Calu3 (cell line): ENCODE data around the gene EBP. TPM values are rescaled to one million over a fixed set of nuclear protein-coding genes. Genes with fewer than 3 reads are reported as not detected.

Experiments
- BruUV-seq: library from RNA; stranded (reverse); fragments of 400-500 nt; replicated peaks from 2 replicates; lab custom pipeline; 2021; lab: Mats Ljungman, UMichigan
- CTCF ChIA-PET: fragments of 300-600 bp; sonication (Branson Sonifier 250); formaldehyde crosslinking; loops from one replicate; lab custom pipeline; 2022; ENCODE audit warnings: antibody characterized with exemption; lab: Charles Lee
- DNase-seq: peaks from one replicate; pipeline ENCODE4 v3.0.0; 2022
- H3K27ac Mint-ChIP-seq: one replicate; pipeline ENCODE4 v1.8.0; 2022; ENCODE audit warnings: mixed read lengths; ENCODE audit not compliant: unreplicated experiment
- H3K27me3 Mint-ChIP-seq: one replicate; pipeline ENCODE4 v1.8.0; 2022; ENCODE audit warnings: mixed read lengths; ENCODE audit not compliant: unreplicated experiment
- H3K36me3 Mint-ChIP-seq: one replicate; pipeline ENCODE4 v1.8.0; 2022; ENCODE audit warnings: mild to moderate bottlenecking, moderate library complexity, mixed read lengths; ENCODE audit not compliant: insufficient read depth, unreplicated experiment
- H3K4me1 Mint-ChIP-seq: one replicate; pipeline ENCODE4 v1.8.0; 2022; ENCODE audit warnings: mild to moderate bottlenecking, low read depth, mixed read lengths; ENCODE audit not compliant: unreplicated experiment
- H3K4me3 Mint-ChIP-seq: one replicate; pipeline ENCODE4 v1.8.0; 2022; ENCODE audit warnings: mild to moderate bottlenecking, low read depth, moderate library complexity, mixed read lengths; ENCODE audit not compliant: unreplicated experiment
- H3K9me3 Mint-ChIP-seq: one replicate; pipeline ENCODE4 v1.8.0; 2022; ENCODE audit warnings: low read depth, mixed read lengths; ENCODE audit not compliant: unreplicated experiment
- intact Hi-C: fragments of 100-400 bp; cut with micrococcal nuclease; formaldehyde crosslinking; loops from one replicate; pipeline ENCODE4 v1.10.0; 2022; ENCODE audit not compliant: unreplicated experiment
- total RNA-seq: library from RNA; stranded (reverse); gene quantifications from 2 replicates; pipeline ENCODE4 v1.2.3, GENCODE V29; 2022
- TF ChIP-seq, protein P1 (sequence below): fragments of 200-600 bp; IDR thresholded peaks from one replicate; pipeline ENCODE4 v1.8.0; 2022; ENCODE audit warnings: antibody characterized with exemption; ENCODE audit not compliant: unreplicated experiment

Gene EBP
- total RNA-seq, 1 experiment from 2014 or later, result 186 TPM

DNA sequence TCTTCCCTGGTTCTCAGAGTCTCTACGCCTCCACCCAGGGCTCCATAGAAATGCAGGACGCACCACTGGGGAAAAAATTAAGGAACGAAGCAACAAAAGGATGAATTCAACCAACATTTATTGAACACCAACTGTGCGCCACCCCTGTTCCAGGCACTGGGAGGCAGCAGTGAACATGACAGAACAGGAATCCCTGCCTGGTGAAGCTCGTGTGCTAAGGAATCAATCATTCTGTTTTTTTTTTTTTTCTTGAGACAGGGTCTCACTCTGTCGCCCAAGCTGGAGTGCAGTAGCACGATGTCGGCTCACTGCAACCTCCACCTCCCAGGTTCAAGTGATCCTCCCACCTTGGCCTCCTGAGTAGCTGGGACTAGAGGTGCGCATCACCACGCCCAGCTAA, 47.5 kb upstream of the EBP start:
- Mint-ChIP-seq H3K9me3 (no peaks in the 10 kb centered on the region), H3K36me3 (peaks cover 37% of the 10 kb centered on the region), H3K4me3 (no peak overlapping the region), H3K4me1 (peaks cover 28% of the 10 kb centered on the region), H3K27me3 (peaks cover 13% of the 10 kb centered on the region), H3K27ac (no peak overlapping the region)
- BruUV-seq, result no TSS peak
- CTCF ChIA-PET, result interaction anchor here (1.2 to 1.5 kb wide), 3 partner anchors 20 to 389 kb away, joined by 3 to 10 read pairs (median 4); partner anchors contain the start of gene TBC1D25
- DNase-seq, result peak; percentile 47
- intact Hi-C loops, result no loop called here
- TF ChIP-seq, protein P1, sequence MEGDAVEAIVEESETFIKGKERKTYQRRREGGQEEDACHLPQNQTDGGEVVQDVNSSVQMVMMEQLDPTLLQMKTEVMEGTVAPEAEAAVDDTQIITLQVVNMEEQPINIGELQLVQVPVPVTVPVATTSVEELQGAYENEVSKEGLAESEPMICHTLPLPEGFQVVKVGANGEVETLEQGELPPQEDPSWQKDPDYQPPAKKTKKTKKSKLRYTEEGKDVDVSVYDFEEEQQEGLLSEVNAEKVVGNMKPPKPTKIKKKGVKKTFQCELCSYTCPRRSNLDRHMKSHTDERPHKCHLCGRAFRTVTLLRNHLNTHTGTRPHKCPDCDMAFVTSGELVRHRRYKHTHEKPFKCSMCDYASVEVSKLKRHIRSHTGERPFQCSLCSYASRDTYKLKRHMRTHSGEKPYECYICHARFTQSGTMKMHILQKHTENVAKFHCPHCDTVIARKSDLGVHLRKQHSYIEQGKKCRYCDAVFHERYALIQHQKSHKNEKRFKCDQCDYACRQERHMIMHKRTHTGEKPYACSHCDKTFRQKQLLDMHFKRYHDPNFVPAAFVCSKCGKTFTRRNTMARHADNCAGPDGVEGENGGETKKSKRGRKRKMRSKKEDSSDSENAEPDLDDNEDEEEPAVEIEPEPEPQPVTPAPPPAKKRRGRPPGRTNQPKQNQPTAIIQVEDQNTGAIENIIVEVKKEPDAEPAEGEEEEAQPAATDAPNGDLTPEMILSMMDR, result peak; percentile 13

DNA sequence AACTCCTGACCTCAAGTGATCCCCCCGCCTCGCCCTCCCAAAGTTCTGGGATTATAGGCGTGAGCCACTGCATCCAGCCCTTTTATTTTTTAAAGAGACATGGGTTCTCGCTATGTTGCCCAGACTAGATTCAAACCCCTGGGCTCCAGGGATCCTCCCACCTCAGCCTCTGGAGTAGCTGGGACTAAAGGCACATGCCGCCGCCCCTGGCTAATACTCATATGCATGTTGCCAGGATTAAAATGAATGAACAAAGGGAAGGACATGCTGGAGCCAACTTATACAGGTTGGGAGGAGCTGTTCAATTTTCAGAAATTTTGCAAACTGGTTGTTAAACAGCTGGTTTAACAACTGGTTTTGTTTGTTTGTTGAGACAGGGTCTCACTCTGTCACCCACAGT, 47.0 kb upstream of the EBP start:
- no TSS peak for BruUV-seq

DNA sequence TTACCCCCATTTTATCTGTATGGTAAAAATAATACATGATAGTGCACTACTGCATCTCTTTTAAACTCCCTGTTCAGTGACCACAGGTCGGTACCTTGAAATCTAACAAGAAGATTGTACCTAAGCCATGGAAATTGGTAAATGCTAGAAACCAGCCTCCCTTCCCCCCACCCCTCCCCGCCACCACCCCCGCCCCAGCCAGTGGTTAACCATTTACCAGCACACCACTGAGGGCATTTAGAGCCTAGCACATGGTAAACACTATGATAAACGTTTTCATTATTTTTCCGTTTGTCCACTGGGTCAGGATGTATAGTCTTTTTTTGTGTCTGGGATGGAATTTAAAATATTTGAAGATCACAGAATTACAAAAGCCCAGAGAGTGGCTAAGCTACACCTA, 46.3 kb upstream of the EBP start:
- CTCF ChIA-PET, result interaction anchor here (1.5 kb wide), 2 partner anchors 19 to 64 kb away, joined by 4 to 10 read pairs; partner anchors contain the start of gene TBC1D25
- BruUV-seq, result no TSS peak
- Mint-ChIP-seq H3K27me3 (peaks cover 1% of the 10 kb centered on the region), H3K4me1 (peaks cover 32% of the 10 kb centered on the region), H3K36me3 (peaks cover 49% of the 10 kb centered on the region), H3K9me3 (no peaks in the 10 kb centered on the region), H3K27ac (peak overlapping the region; percentile 97), H3K4me3 (peak overlapping the region; percentile 78)
- TF ChIP-seq, protein P1, result no peak
- peak; percentile 31 for DNase-seq
- intact Hi-C loops, result no loop called here

More for the DNA sequence above, 47.0 kb upstream of the EBP start:
- H3K27ac Mint-ChIP-seq, result peak overlapping the region; percentile 97
- CTCF ChIA-PET, result interaction anchor here (1.2 to 1.5 kb wide), 3 partner anchors 20 to 389 kb away, joined by 3 to 10 read pairs (median 4); partner anchors contain the start of gene TBC1D25
- no peaks in the 10 kb centered on the region for H3K9me3 Mint-ChIP-seq
- TF ChIP-seq, protein P1, result no peak
- H3K4me3 Mint-ChIP-seq, result peak overlapping the region; percentile 78
- peaks cover 9% of the 10 kb centered on the region for H3K27me3 Mint-ChIP-seq
- no peak for DNase-seq
- intact Hi-C loops, result no loop called here
- H3K36me3 Mint-ChIP-seq, result peaks cover 42% of the 10 kb centered on the region
- peaks cover 32% of the 10 kb centered on the region for H3K4me1 Mint-ChIP-seq

DNA sequence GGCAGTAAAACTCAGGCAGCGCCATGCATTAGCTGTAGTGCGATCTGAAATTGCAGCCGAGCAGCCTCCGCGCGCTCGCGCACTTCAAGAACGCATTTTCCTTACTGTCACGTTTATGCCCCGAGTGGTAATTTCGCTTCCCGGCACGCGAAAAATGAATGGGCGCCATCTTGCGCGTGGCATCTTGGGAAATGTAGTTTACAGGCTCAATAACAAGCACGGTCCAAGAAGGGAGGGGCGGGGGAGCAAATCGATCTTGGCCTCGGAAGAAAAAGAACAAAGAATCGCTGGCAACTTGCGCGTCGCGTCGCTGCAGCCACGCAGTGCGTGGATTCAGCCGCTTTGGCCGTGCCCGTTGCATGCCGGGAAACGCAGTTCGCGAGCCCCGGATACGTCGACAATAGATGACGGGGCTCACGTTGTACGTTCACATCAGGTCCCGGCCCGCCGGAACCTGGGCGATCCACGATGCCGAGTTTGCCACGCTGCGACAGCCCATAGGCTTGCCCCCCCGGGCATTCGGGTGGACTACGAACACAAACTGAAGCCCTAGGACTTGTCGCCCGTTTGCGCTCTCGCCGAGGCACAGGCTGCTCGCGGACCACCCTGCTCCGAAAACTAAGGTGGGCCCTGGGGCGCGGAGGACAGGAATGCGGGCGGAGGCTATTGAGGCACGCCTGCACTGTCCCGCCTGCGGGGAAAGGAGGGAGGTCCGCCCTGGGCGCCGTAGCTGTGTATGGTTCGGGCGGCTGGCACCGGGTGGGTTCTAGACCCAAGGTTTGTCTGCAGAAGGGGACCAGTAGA, 45.6 kb upstream of the EBP start, which contains the start of gene FTSJ1:
Gene FTSJ1, plus strand, starts transcription at position 426 of the 804 bp plus-strand sequence. CDS start 1,849 bp downstream, outside the sequence.
- Mint-ChIP-seq H3K27me3 (no peaks in the 10 kb centered on the region), H3K4me1 (peaks cover 32% of the 10 kb centered on the region), H3K36me3 (peaks cover 54% of the 10 kb centered on the region), H3K27ac (peak within 1 kb of the TSS; percentile 97), H3K9me3 (no peaks in the 10 kb centered on the region), H3K4me3 (peak within 1 kb of the TSS; percentile 78)
- TF ChIP-seq, protein P1, result no peak
- intact Hi-C loops, result no loop called here
- DNase-seq, result peak; percentile 85
- TSS peak; percentile 74 for BruUV-seq
- CTCF ChIA-PET, result no interaction called here
